ENCODE measurements around the gene LRPAP1.

Gene LRPAP1

GRCh38 chr4:3531318-3531878 is 824 bp downstream of the LRPAP1 start:
- DNase-seq, result no peak

GRCh38 chr4:3530663-3531254 is 1.5 kb downstream of the LRPAP1 start:
- no peak for DNase-seq

GRCh38 chr4:3530051-3530450 is 2.2 kb downstream of the LRPAP1 start:
- no peak for DNase-seq

GRCh38 chr4:3529363-3529762 is 2.9 kb downstream of the LRPAP1 start:
- no peak for DNase-seq

GRCh38 chr4:3527914-3528876 is 4.0 kb downstream of the LRPAP1 start:
- no peak for DNase-seq

- DNase-seq, result no peak
Measured at GRCh38 chr4:3527101-3527913, 4.9 kb downstream of the LRPAP1 start.

- DNase-seq, result no peak
Measured at GRCh38 chr4:3526456-3526855, 5.8 kb downstream of the LRPAP1 start.

GRCh38 chr4:3525532-3526430 is 6.4 kb downstream of the LRPAP1 start:
- DNase-seq, result no peak

GRCh38 chr4:3524920-3525319 is 7.3 kb downstream of the LRPAP1 start:
- no peak for DNase-seq

- DNase-seq, result no peak
Measured at GRCh38 chr4:3524349-3524748, 7.9 kb downstream of the LRPAP1 start.

- no peak for DNase-seq
Measured at GRCh38 chr4:3523628-3524221, 8.5 kb downstream of the LRPAP1 start.

GRCh38 chr4:3523146-3523627 is 9.0 kb downstream of the LRPAP1 start:
- no peak for DNase-seq

GRCh38 chr4:3522651-3523050 is 9.6 kb downstream of the LRPAP1 start:
- DNase-seq, result no peak

- DNase-seq, result no peak
Measured at GRCh38 chr4:3522326-3522640, 9.9 kb downstream of the LRPAP1 start.

GRCh38 chr4:3521621-3522325 is 10.4 kb downstream of the LRPAP1 start:
- no peak for DNase-seq

GRCh38 chr4:3520796-3521600 is 11.2 kb downstream of the LRPAP1 start:
- DNase-seq, result no peak

GRCh38 chr4:3520276-3520675 is 11.9 kb downstream of the LRPAP1 start:
- no peak for DNase-seq

GRCh38 chr4:3519468-3520264 is 12.6 kb downstream of the LRPAP1 start:
- no peak for DNase-seq

GRCh38 chr4:3518941-3519340 is 13.3 kb downstream of the LRPAP1 start:
- no peak for DNase-seq

Data from fibroblast of skin of abdomen (primary cell).